Cerebellar nuclear complex (tissue), 1 donor: Measurements from ENCODE around the gene JPH4.
A peak's percentile ranks its signal among the peaks of the same experiment; 100 is the strongest.
"Not testable (repeated sequence)": the region's sequence is repeated elsewhere in the genome, so short reads cannot be mapped to it uniquely, and the experiment has no call there.

Experiments
- DNase-seq, 2 experiments: peaks; one replicate each; lab custom pipeline; 2025; lab: John Stamatoyannopoulos, UW

JPH4 gene

GRCh38 chr14:23578560-23579310, at the start of gene JPH4:
TSS of gene JPH4 (minus strand) at chr14:23578790. CDS start at chr14:23577453, 1,337 bp downstream.
- peak; percentile 73 to 80 for DNase-seq

GRCh38 chr14:23627961-23628360, 49.4 kb upstream of the JPH4 start:
- DNase-seq = no peak

GRCh38 chr14:23626946-23627345, 48.4 kb upstream of the JPH4 start:
- no peak for DNase-seq

GRCh38 chr14:23624830-23625404, 46.3 kb upstream of the JPH4 start:
- DNase-seq = no peak

- DNase-seq = no peak
Measured at GRCh38 chr14:23623962-23624361, 45.4 kb upstream of the JPH4 start.

GRCh38 chr14:23622990-23623389, 44.4 kb upstream of the JPH4 start:
- no peak for DNase-seq

GRCh38 chr14:23621932-23622730, 43.5 kb upstream of the JPH4 start:
- no peak for DNase-seq

GRCh38 chr14:23621204-23621931, 42.8 kb upstream of the JPH4 start:
- DNase-seq = no peak

GRCh38 chr14:23620177-23620702, 41.6 kb upstream of the JPH4 start:
- DNase-seq = no peak

- DNase-seq = no peak
Measured at GRCh38 chr14:23618415-23618988, 39.9 kb upstream of the JPH4 start.

- DNase-seq = no peak
Measured at GRCh38 chr14:23617539-23617938, 38.9 kb upstream of the JPH4 start.

GRCh38 chr14:23615856-23616255, 37.3 kb upstream of the JPH4 start:
- DNase-seq = no peak

- no peak for DNase-seq
Measured at GRCh38 chr14:23614395-23614828, 35.8 kb upstream of the JPH4 start.

- no peak for DNase-seq
Measured at GRCh38 chr14:23613242-23614070, 34.9 kb upstream of the JPH4 start.

- no peak for DNase-seq
Measured at GRCh38 chr14:23612802-23613201, 34.2 kb upstream of the JPH4 start.

- DNase-seq = no peak
Measured at GRCh38 chr14:23612354-23612732, 33.8 kb upstream of the JPH4 start.

GRCh38 chr14:23610815-23611289, 32.3 kb upstream of the JPH4 start:
- DNase-seq = no peak

- DNase-seq = no peak
Measured at GRCh38 chr14:23610090-23610814, 31.7 kb upstream of the JPH4 start.

- DNase-seq = not testable (repeated sequence)
Measured at GRCh38 chr14:23609411-23610089, 31.0 kb upstream of the JPH4 start.
